IMR-90 (cell line): Measurements from ENCODE around the gene CNST. TPM values are rescaled to one million over a fixed set of nuclear protein-coding genes. Genes with fewer than 3 reads are reported as not detected.
A peak's percentile ranks its signal among the peaks of the same experiment; 100 is the strongest.

Source experiments
- ATAC-seq: fragments of 200-7000 bp; cut with Tn5 transposase; 2 replicates; pipeline ENCODE4 v1.9.1; 2020; ENCODE audit warnings: low read depth, mild to moderate bottlenecking, moderate library complexity
- BruUV-seq: library from RNA; stranded (reverse); fragments of 400-500 nt; replicated peaks from 2 replicates; lab custom pipeline; 2021; lab: Mats Ljungman, UMichigan
- CTCF ChIA-PET: fragments of 300-600 bp; formaldehyde crosslinking; extraction: SDS; loops from one replicate; lab custom pipeline; 2021; ENCODE audit warnings: antibody characterized with exemption; lab: Yijun Ruan, JAX
- POLR2A ChIA-PET: fragments of 300-600 bp; sonication (Branson Sonifier 250); formaldehyde crosslinking; loops from one replicate; lab custom pipeline; 2022; ENCODE audit warnings: antibody characterized with exemption; ENCODE audit not compliant: unreplicated experiment; lab: Charles Lee
- DNase-seq: peaks from one replicate; pipeline ENCODE4 v3.0.0; 2013
- H2AFZ ChIP-seq: replicated peaks from 2 replicates; pipeline ENCODE3; 2013; ENCODE audit warnings: low read length, mild to moderate bottlenecking; ENCODE audit not compliant: poor library complexity
- H2AK5ac ChIP-seq: 2 replicates; pipeline ENCODE4 v1.6.1; 2013; ENCODE audit warnings: low read depth, low read length, inconsistent platforms
- H2AK9ac ChIP-seq: replicated peaks from 2 replicates; pipeline ENCODE3; 2013; ENCODE audit warnings: mild to moderate bottlenecking, low read depth, low read length, moderate library complexity; ENCODE audit not compliant: poor library complexity
- H2BK120ac ChIP-seq: 2 replicates; pipeline ENCODE4 v1.6.1; 2013; ENCODE audit warnings: low read depth, low read length, inconsistent platforms
- H2BK15ac ChIP-seq: 3 replicates; pipeline ENCODE4 v1.6.1; 2013; ENCODE audit warnings: low read depth, low read length, inconsistent platforms
- H2BK20ac ChIP-seq: 2 replicates; pipeline ENCODE4 v1.6.1; 2013; ENCODE audit warnings: low read depth, mild to moderate bottlenecking, inconsistent platforms, low read length, moderate library complexity
- H2BK5ac ChIP-seq: 2 replicates; pipeline ENCODE4 v1.6.1; 2013; ENCODE audit warnings: mild to moderate bottlenecking, low read depth, low read length, inconsistent platforms; ENCODE audit not compliant: poor library complexity, severe bottlenecking
- H3K14ac ChIP-seq: replicated peaks from 2 replicates; pipeline ENCODE4 v1.6.1; 2013; ENCODE audit warnings: low read depth, low read length, inconsistent platforms
- H3K18ac ChIP-seq: 2 replicates; pipeline ENCODE4 v1.6.1; 2013; ENCODE audit warnings: low read depth, low read length, control low read depth
- H3K23ac ChIP-seq: 2 replicates; pipeline ENCODE4 v1.6.1; 2013; ENCODE audit warnings: low read depth, low read length, inconsistent platforms
- H3K27ac ChIP-seq: 2 replicates; pipeline ENCODE4 v1.5.1; 2013; ENCODE audit warnings: mild to moderate bottlenecking, control low read depth, low read length; ENCODE audit not compliant: insufficient read depth
- H3K27me3 ChIP-seq: 2 replicates; pipeline ENCODE4 v1.6.1; 2013; ENCODE audit warnings: low read length; ENCODE audit not compliant: control insufficient read depth, insufficient read depth
- H3K36me3 ChIP-seq: 2 replicates; pipeline ENCODE4 v1.6.1; 2013; ENCODE audit warnings: low read length, mixed read lengths; ENCODE audit not compliant: control insufficient read depth, insufficient read depth
- H3K4ac ChIP-seq: 2 replicates; pipeline ENCODE4 v1.6.1; 2013; ENCODE audit warnings: low read depth, low read length, inconsistent platforms
- H3K4me1 ChIP-seq: 2 replicates; pipeline ENCODE4 v1.6.1; 2013; ENCODE audit warnings: low read length, mixed read lengths; ENCODE audit not compliant: control insufficient read depth, insufficient read depth
- H3K4me2 ChIP-seq: 2 replicates; pipeline ENCODE4 v1.6.1; 2013; ENCODE audit warnings: low read depth, mild to moderate bottlenecking, control low read depth, low read length, moderate library complexity
- H3K4me3 ChIP-seq: 2 replicates; pipeline ENCODE4 v1.5.1; 2013; ENCODE audit warnings: low read depth, mild to moderate bottlenecking, control low read depth, low read length, moderate library complexity; ENCODE audit not compliant: insufficient read depth
- H3K56ac ChIP-seq: 2 replicates; pipeline ENCODE4 v1.6.1; 2013; ENCODE audit warnings: low read length, inconsistent platforms; ENCODE audit not compliant: insufficient read depth; ENCODE audit errors: extremely low read depth
- H3K79me1 ChIP-seq, 2 experiments: 2 replicates each; pipeline ENCODE4 v1.6.1; 2013; ENCODE audit warnings: low read length in 2 of 2, inconsistent platforms in 1 of 2, low read depth in 1 of 2
- H3K9ac ChIP-seq: 2 replicates; pipeline ENCODE4 v1.6.1; 2013; ENCODE audit warnings: low read depth, low read length, control low read depth
- H3K9me1 ChIP-seq: 2 replicates; pipeline ENCODE4 v1.6.1; 2013; ENCODE audit warnings: low read length, inconsistent platforms; ENCODE audit not compliant: insufficient read depth
- H3K9me3 ChIP-seq: 2 replicates; pipeline ENCODE4 v1.6.1; 2013; ENCODE audit warnings: low read length; ENCODE audit not compliant: control insufficient read depth, insufficient read depth
- H4K20me1 ChIP-seq: 2 replicates; pipeline ENCODE4 v1.6.1; 2013; ENCODE audit warnings: low read length, inconsistent platforms; ENCODE audit not compliant: insufficient read depth
- H4K5ac ChIP-seq: 2 replicates; pipeline ENCODE4 v1.6.1; 2013; ENCODE audit warnings: mild to moderate bottlenecking, low read depth, low read length, control low read depth
- H4K8ac ChIP-seq, 2 experiments: 2 replicates each; pipeline ENCODE4 v1.6.1; 2013; ENCODE audit warnings: low read depth in 2 of 2, low read length in 2 of 2, control low read depth in 1 of 2, inconsistent platforms in 1 of 2
- H4K91ac ChIP-seq: 2 replicates; pipeline ENCODE4 v1.6.1; 2013; ENCODE audit warnings: low read depth, low read length, inconsistent platforms; ENCODE audit not compliant: insufficient read depth
- BHLHE40 ChIP-seq: fragments of 150-350 bp; IDR thresholded peaks from 2 replicates; pipeline ENCODE4 v1.6.1; 2016; ENCODE audit warnings: mild to moderate bottlenecking, low read depth, low read length
- CEBPB ChIP-seq: IDR thresholded peaks from 2 replicates; pipeline ENCODE4 v1.6.1; 2012; ENCODE audit warnings: low read depth, low read length, improper control_type of control experiment
- CHD1 ChIP-seq: IDR thresholded peaks from 2 replicates; pipeline ENCODE4 v1.6.1; 2012; ENCODE audit warnings: low read depth, low read length, improper control_type of control experiment
- FOS ChIP-seq: fragments of 150-350 bp; IDR thresholded peaks from 2 replicates; pipeline ENCODE4 v1.6.1; 2016; ENCODE audit warnings: low read depth, low read length
- MAFK ChIP-seq: IDR thresholded peaks from 2 replicates; pipeline ENCODE4 v1.6.1; 2012; ENCODE audit warnings: low read depth, low read length, improper control_type of control experiment
- MXI1 ChIP-seq: IDR thresholded peaks from 2 replicates; pipeline ENCODE4 v1.6.1; 2012; ENCODE audit warnings: low read depth, mild to moderate bottlenecking, low read length, moderate library complexity, borderline replicate concordance
- RCOR1 ChIP-seq: IDR thresholded peaks from 2 replicates; pipeline ENCODE4 v1.6.1; 2012; ENCODE audit warnings: mild to moderate bottlenecking, low read length, improper control_type of control experiment; ENCODE audit not compliant: insufficient replicate concordance
- RFX5 ChIP-seq: IDR thresholded peaks from 2 replicates; pipeline ENCODE4 v1.8.0; 2012; ENCODE audit warnings: low read depth, mild to moderate bottlenecking, low read length, moderate library complexity
- SMC3 ChIP-seq: fragments of 150-350 bp; IDR thresholded peaks from 2 replicates; pipeline ENCODE4 v1.6.1; 2016; ENCODE audit warnings: low read depth, mild to moderate bottlenecking, antibody characterized with exemption, low read length, moderate library complexity
- WGBS, 2 experiments: methylation state at CpG; one replicate each; pipeline versions ENCODE4 v1.1.5 to v1.1.7; 2013; ENCODE audit warnings: missing lambda C conversion rate in 2 of 2; ENCODE audit not compliant: insufficient read length in 1 of 2; ENCODE audit errors: extremely low coverage in 2 of 2; 5-methylcytosine and 5-hydroxymethylcytosine counted together
- dilution Hi-C: fragments of 300-500 bp; cut with HindIII; formaldehyde crosslinking; loops from one replicate; pipeline ENCODE4 v1.14.3; 2018; ENCODE audit warnings: low sequenced_read_pairs; ENCODE audit not compliant: unreplicated experiment
- in situ Hi-C: fragments of 300-500 bp; cut with MboI; formaldehyde crosslinking; loops from 3 replicates; pipeline ENCODE4 v1.14.3; 2019; ENCODE audit warnings: low sequenced_read_pairs, inconsistent platforms, mixed read lengths
- intact Hi-C: fragments of 100-400 bp; cut with micrococcal nuclease; formaldehyde crosslinking; loops from 2 replicates; pipeline ENCODE4 v1.10.0; 2022
- polyA plus RNA-seq, 3 experiments: library from polyadenylated mRNA; depleted of rRNA; stranded (reverse); fragments of >200 nt; gene quantifications; 2 replicates each; pipeline ENCODE4 v1.2.3, GENCODE V29; 2012; ENCODE audit warnings: low replicate concordance in 1 of 3
- total RNA-seq: library from RNA; depleted of rRNA; stranded (reverse); fragments of >200 nt; gene quantifications from 2 replicates; pipeline ENCODE4 v1.2.3, GENCODE V29; 2012

Gene CNST
- total and polyA plus RNA-seq, 2 of the 4 experiments (the other 2 are of a cell fraction): 15.4 to 25.5 TPM

- POLR2A ChIA-PET: no interaction called here
- peaks cover 11% of the 10 kb centered on the region for H3K4me1 ChIP-seq
- DNase-seq: peak; percentile 38
- H3K23ac ChIP-seq: no peak overlapping the region
- TF ChIP-seq MAFK: no peak
- no peak for TF ChIP-seq SMC3
- no peak for TF ChIP-seq CEBPB
- TF ChIP-seq RFX5: no peak
- no peak for TF ChIP-seq CHD1
- no peak for TF ChIP-seq RCOR1
- TF ChIP-seq FOS: no peak
- no peak for TF ChIP-seq MXI1
- no peak for TF ChIP-seq BHLHE40
- peaks cover 23 to 60% of the 10 kb centered on the region in 2 experiments for H3K79me1 ChIP-seq
- no peak overlapping the region for H2AK5ac ChIP-seq
- peaks cover 2% of the 10 kb centered on the region; the same call in 1 of the 2 replicates for H4K20me1 ChIP-seq
- no peak overlapping the region for H3K56ac ChIP-seq
- H3K9ac ChIP-seq: no peak overlapping the region
- ATAC-seq: no peak
- no CpG with 5 or more reads among the region's 2 CpGs for WGBS, 2 experiments
- H4K91ac ChIP-seq: no peak overlapping the region
- no peak overlapping the region for H3K18ac ChIP-seq
- dilution Hi-C loops: no loop called here
- 0 out of 3 replicates have a peak overlapping the region, but pooled peaks have one; percentile 11 for H2BK15ac ChIP-seq
- peak overlapping the region in 1 of 2 experiments; percentile 6; a peak in 1 of 4 replicates for H4K8ac ChIP-seq
- H2AFZ ChIP-seq: no peak overlapping the region
- H3K36me3 ChIP-seq: no peaks in the 10 kb centered on the region
- H2BK20ac ChIP-seq: no peak overlapping the region
- H3K27ac ChIP-seq: no peak overlapping the region
- no peak overlapping the region for H2BK120ac ChIP-seq
- H3K4ac ChIP-seq: no peak overlapping the region
- intact Hi-C loops: no loop called here
- H3K14ac ChIP-seq: no peak overlapping the region
- no peaks in the 10 kb centered on the region for H3K9me3 ChIP-seq
- H3K4me2 ChIP-seq: peak overlapping the region; percentile 65; the same call in 1 of the 2 replicates
- CTCF ChIA-PET: interaction anchor here (0.6 kb wide), 1 partner anchor 46 kb away, joined by 3 read pairs; no protein-coding TSS in a partner anchor
- H4K5ac ChIP-seq: no peak overlapping the region
- 0 out of 2 replicates have a peak, but pooled peaks cover 1% of the 10 kb centered on the region for H3K9me1 ChIP-seq
- peak overlapping the region; percentile 37 for H2BK5ac ChIP-seq
- H2AK9ac ChIP-seq: no peak overlapping the region
- in situ Hi-C loops: no loop called here
- H3K27me3 ChIP-seq: no peaks in the 10 kb centered on the region
- no peak overlapping the region for H3K4me3 ChIP-seq
- no TSS peak for BruUV-seq
Observed at GRCh38 chr1:246577720-246578106, 11.5 kb downstream of the CNST start.
